ENCODE results near the gene KLHL26.

GRCh38 chr19:18590273-18591272, 46.3 kb upstream of the KLHL26 start:
- TF ChIP-seq CTCF (IDR thresholded peaks at IDR 0.05) = no peak
- no peak for TF ChIP-seq POLR2A (IDR thresholded peaks at IDR 0.05)
